Pancreas (tissue), 10 donors: ENCODE results near the gene ZNF740. TPM values are rescaled to one million over a fixed set of nuclear protein-coding genes. Genes with fewer than 3 reads are reported as not detected.

Experiments
- ATAC-seq, 4 donors: fragments of 200-7000 bp; cut with Tn5 transposase; one replicate each; pipeline versions ENCODE4 v1.8.0 to v1.9.1; 2020; ENCODE audit warnings: mild to moderate bottlenecking in 4 of 4, moderate library complexity in 4 of 4
- DNase-seq, 6 donors: peaks; one replicate each; pipeline ENCODE4 v3.0.0-alpha.2; 2020
- FAIRE-seq: peaks from 2 replicates; lab custom pipeline; 2012; peaks lifted over from hg19 to GRCh38; lab: Jason Lieb, UNC
- H3K27ac ChIP-seq, 4 donors: fragments of 200-600 bp; sonication (generic); 1 replicate in 3 of 4; 2 replicates in 1 of 4; pipeline versions ENCODE4 v1.5.0 to v1.8.0; 2020
- H3K27me3 ChIP-seq, 4 donors: fragments of 200-600 bp; one replicate each; pipeline ENCODE4 v1.8.0; 2021
- H3K36me3 ChIP-seq, 3 donors: fragments of 200-600 bp; sonication (generic) in 1 of 3; one replicate each; pipeline versions ENCODE4 v1.5.0 to v1.8.0; 2020 to 2021
- H3K4me1 ChIP-seq, 3 donors: fragments of 200-600 bp; one replicate each; pipeline ENCODE4 v1.8.0; 2021
- H3K4me3 ChIP-seq, 4 donors: fragments of 200-600 bp; sonication (generic) in 2 of 4; one replicate each; pipeline versions ENCODE4 v1.5.0 to v1.8.0; 2020 to 2021
- H3K9me3 ChIP-seq, 4 donors: fragments of 200-600 bp; one replicate each; pipeline ENCODE4 v1.8.0; 2021
- WGBS, 2 donors: extraction: QIAGEN DNeasy Blood & Tissue Kit; methylation state at CpG; one replicate each; pipeline ENCODE4 v1.1.7; 2013; 5-methylcytosine and 5-hydroxymethylcytosine counted together
- intact Hi-C, 3 donors: fragments of 100-400 bp; cut with DNase I; formaldehyde crosslinking; loops; one replicate each; pipeline versions ENCODE4 v1.11.1 to v1.14.2; 2022
- polyA plus RNA-seq, 2 donors: library from polyadenylated mRNA; stranded (reverse); fragments of 200-250 nt; gene quantifications; one replicate each; pipeline ENCODE4 v1.2.3, GENCODE V29; 2013
- total RNA-seq, 6 donors: library from RNA; stranded (reverse); fragmentation: NEBNext Ultra II Directional in 4 of 6; extraction: Animal tissue kit (Norgen Biotek cat#: 25700) in 4 of 6; gene quantifications; one replicate each; pipeline versions ENCODE4 v1.2.1 to v1.2.4, GENCODE V29; 2021 to 2023
- TF ChIP-seq, protein P1 (sequence below), 4 donors: fragments of 200-600 bp; sonication (generic) in 3 of 4; IDR thresholded peaks; one replicate each; pipeline versions ENCODE4 v1.5.0 to v1.8.0; 2021; ENCODE audit warnings: antibody characterized with exemption in 4 of 4
- donor health status: healthy with polysubstance abuse.
- donor health status: DM: no; HTN: no; CAD: no; lungs with moderate emphysema.
- donor health status: DM: no; HTN: no; CAD: no.
- donor health status: control.
- donor health status: control.
- donor health status: Bipolar disorder and iron deficiency.
- donor health status: DM: yes; HTN: yes; CAD: no.
- donor health status: DM: no; HTN: no; CAD: no.
- donor health status: DM: no; HTN: no; CAD: no.
- donor health status: DM: yes; HTN: yes; CAD: no.

ZNF740 gene
- total and polyA plus RNA-seq, 8 donors: 5.2 to 33.1 (median 17.8) TPM

DNA sequence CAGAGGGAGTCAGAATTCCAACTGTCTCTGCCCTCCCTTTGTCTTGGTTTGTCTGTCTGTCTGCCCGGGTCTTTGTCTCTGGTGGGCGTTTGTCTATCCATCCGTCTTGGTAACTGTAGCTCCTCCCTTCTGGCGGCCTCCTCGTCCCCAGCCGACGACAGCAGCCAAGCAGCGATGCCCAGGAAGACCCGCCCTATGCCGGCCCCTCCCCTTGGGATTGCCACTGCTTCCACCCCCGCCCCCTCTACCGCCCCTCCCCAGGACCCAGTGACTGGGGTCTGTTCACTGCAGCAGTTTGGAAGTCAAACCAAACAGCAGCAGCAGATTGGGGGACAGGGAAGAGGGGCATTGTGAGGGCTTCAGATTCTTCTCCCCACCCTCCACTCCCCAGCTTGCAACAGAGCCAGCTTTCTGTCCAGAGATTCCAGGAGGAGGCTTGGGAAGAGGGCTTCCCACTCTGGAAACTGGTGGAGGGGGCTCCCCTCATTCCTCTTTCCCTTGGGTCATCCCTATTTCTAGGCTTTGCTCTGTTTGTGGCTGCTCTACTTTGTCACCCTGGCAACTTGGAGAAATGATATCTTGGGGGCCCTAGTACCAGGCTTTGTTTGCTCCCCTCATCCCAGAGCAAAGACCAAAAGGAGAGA is 53.9 kb downstream of the ZNF740 start:
- FAIRE-seq (no peak), DNase-seq (no peak), ATAC-seq (no peak)
- Histone ChIP-seq H3K27ac (no peak overlapping the region), H3K9me3 (no peaks in the 10 kb centered on the region), H3K36me3 (no peaks in the 10 kb centered on the region), H3K27me3 (no peaks in the 10 kb centered on the region), H3K4me3 (no peak overlapping the region), H3K4me1 (no peaks in the 10 kb centered on the region)
- TF ChIP-seq, protein P1, sequence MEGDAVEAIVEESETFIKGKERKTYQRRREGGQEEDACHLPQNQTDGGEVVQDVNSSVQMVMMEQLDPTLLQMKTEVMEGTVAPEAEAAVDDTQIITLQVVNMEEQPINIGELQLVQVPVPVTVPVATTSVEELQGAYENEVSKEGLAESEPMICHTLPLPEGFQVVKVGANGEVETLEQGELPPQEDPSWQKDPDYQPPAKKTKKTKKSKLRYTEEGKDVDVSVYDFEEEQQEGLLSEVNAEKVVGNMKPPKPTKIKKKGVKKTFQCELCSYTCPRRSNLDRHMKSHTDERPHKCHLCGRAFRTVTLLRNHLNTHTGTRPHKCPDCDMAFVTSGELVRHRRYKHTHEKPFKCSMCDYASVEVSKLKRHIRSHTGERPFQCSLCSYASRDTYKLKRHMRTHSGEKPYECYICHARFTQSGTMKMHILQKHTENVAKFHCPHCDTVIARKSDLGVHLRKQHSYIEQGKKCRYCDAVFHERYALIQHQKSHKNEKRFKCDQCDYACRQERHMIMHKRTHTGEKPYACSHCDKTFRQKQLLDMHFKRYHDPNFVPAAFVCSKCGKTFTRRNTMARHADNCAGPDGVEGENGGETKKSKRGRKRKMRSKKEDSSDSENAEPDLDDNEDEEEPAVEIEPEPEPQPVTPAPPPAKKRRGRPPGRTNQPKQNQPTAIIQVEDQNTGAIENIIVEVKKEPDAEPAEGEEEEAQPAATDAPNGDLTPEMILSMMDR (IDR thresholded peaks at IDR 0.05): no peak
- intact Hi-C loops: no loop called here
- 15 to 23% methylated on average over 12 of the region's 12 CpGs for WGBS, 2 donors

DNA sequence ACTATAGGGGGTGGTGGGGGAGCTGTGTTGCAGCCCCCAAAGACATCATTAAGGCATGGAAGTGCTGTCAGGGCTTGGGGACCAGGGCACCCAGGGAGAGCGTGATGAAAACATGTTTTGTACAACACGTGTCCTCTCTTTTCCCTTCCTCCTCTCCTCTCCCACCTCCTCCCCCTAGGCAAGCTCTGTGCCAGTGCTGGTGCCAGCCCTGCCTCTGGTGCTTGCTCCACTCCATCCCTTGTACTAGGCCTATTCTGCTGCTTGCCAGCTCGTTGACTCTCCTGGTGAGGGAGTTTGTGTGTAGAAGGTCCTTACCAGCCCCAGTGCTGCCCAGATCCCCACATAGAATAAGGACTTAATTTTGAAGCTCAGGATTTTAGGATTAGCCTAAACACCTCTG is 54.6 kb downstream of the ZNF740 start:
- no peak for FAIRE-seq
- Histone ChIP-seq H3K4me1 (no peaks in the 10 kb centered on the region), H3K27me3 (no peaks in the 10 kb centered on the region), H3K36me3 (no peaks in the 10 kb centered on the region), H3K9me3 (no peaks in the 10 kb centered on the region), H3K4me3 (no peak overlapping the region), H3K27ac (no peak overlapping the region)
- DNase-seq: no peak
- WGBS, 2 donors: 53 to 61% methylated on average over 3 of the region's 3 CpGs
- ATAC-seq: no peak
- TF ChIP-seq, protein P1 (IDR thresholded peaks at IDR 0.05): no peak
- intact Hi-C loops: no loop called here

DNA sequence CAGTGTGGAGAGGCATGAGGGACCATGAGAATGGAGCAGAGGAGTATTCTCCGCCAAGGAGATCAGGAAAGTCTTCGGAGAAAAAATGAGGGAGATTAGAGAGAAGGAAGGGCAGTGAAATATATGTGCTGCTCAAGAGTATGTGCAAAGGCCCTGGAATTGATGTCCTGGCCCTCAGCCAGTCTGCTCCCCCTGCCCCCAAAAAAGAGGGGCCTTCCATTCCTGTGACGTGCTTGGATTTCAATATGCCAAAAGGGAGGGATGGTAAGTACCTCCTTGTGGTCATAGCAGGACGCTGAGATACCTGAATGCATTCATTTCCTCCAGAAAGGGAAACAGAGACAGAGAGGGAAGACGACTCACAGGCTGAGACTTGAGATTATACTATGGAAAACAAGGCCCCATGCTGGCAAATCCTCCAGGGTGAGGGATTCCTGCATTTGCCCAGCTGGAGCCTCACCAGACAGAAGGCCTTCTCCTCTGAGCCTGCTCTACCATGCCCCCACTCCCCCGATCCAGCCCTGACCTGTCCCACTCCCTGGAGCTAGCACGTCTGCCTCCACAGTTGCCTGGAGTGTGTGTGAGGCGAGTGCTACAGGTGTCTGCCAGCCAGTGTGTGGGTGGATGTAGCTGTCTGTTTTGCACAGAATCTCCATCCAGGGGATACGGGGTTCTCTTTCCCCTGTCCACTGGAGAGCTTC is 55.4 kb downstream of the ZNF740 start:
- H3K4me3 ChIP-seq: no peak overlapping the region
- FAIRE-seq (no peak), ATAC-seq (no peak), DNase-seq (peak in 3 of 6 donors; percentile 9 to 48 (median 34))
- TF ChIP-seq, protein P1 (IDR thresholded peaks at IDR 0.05): no peak
- 77 to 82% methylated on average over 9 of the region's 9 CpGs for WGBS, 2 donors
- intact Hi-C loops: no loop called here
- H3K27me3 ChIP-seq: no peaks in the 10 kb centered on the region
- no peak overlapping the region for H3K27ac ChIP-seq
- no peaks in the 10 kb centered on the region for H3K4me1 ChIP-seq
- H3K36me3 ChIP-seq: no peaks in the 10 kb centered on the region
- H3K9me3 ChIP-seq: no peaks in the 10 kb centered on the region

- no peak overlapping the region for H3K27ac ChIP-seq
- FAIRE-seq: no peak
- peak in 1 of 6 donors; percentile 9 for DNase-seq
Measured at GRCh38 chr12:53236443-53237111, 56.1 kb downstream of the ZNF740 start.

More at GRCh38 chr12:53236443-53237111, 56.1 kb downstream of the ZNF740 start:
- Histone ChIP-seq H3K27me3 (no peaks in the 10 kb centered on the region), H3K9me3 (no peaks in the 10 kb centered on the region), H3K4me3 (no peak overlapping the region), H3K4me1 (no peaks in the 10 kb centered on the region), H3K36me3 (no peaks in the 10 kb centered on the region)
- intact Hi-C loops: no loop called here
- no peak for ATAC-seq
- 68 to 86% methylated on average over 1 of the region's 1 CpG for WGBS, 2 donors
- TF ChIP-seq, protein P1 (IDR thresholded peaks at IDR 0.05): no peak
